NCI-H1436 (cell line): ENCODE results near the gene MYBPC1.
"Not testable (repeated sequence)": the region's sequence is repeated elsewhere in the genome, so short reads cannot be mapped to it uniquely, and the experiment has no call there.

ENCODE experiments used
- DNase-seq: peaks from one replicate; lab custom pipeline; 2025; lab: John Stamatoyannopoulos, UW

The MYBPC1 gene

GRCh38 chr12:101594700-101595099 lies at the start of gene MYBPC1:
MYBPC1 (plus strand) TSS chr12:101594971; CDS start chr12:101595071, 100 bp downstream.
- no peak for DNase-seq

GRCh38 chr12:101551362-101552114 lies 43.2 kb upstream of the MYBPC1 start:
- DNase-seq: no peak

DNA sequence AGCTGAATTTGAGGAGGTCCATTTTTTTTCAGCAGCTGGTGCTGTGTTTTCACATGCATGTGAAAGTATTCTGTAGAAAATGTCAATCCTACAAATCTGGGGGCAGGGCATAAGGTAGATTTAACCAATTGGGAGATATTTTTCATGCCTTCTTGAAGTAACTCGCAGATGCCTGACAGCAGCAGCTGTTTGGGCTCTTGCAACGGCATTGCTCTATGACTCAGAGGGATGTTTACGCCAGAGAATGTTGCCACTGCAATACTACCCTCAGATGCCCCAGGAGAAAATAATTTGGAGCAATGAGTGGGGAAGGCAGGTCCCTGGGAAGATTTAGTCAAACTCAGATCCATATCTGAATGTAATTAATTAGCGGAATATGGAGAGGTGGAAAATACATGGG lies 42.5 kb upstream of the MYBPC1 start:
- no peak for DNase-seq

GRCh38 chr12:101557094-101557493 lies 37.7 kb upstream of the MYBPC1 start:
- no peak for DNase-seq

GRCh38 chr12:101558726-101559125 lies 36.0 kb upstream of the MYBPC1 start:
- DNase-seq: not testable (repeated sequence)

DNA sequence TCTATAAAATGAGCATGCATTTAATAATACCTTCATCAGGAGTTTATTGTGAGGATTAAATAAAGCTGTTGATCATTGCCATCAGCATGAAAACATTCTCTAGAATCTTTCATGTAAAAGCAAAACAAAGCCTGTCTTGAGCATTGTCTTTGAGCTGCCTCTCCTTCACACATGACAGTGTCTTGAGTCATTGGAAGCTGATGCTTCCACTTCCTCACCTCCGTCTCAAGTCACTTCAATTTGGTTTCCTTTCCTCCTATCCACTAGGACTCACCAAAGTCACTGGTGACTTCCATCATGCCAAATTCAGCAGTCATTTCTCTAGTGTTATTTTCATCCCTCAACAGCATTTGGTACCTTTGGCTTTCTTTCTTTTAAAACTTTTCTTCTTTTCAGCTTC lies 31.6 kb upstream of the MYBPC1 start:
- DNase-seq: no peak

GRCh38 chr12:101564912-101565311 lies 29.9 kb upstream of the MYBPC1 start:
- DNase-seq: no peak

GRCh38 chr12:101566318-101566717 lies 28.5 kb upstream of the MYBPC1 start:
- no peak for DNase-seq

GRCh38 chr12:101567918-101568317 lies 26.9 kb upstream of the MYBPC1 start:
- no peak for DNase-seq

- DNase-seq: no peak
These were observed 24.7 kb upstream of the MYBPC1 start for GRCh38 chr12:101570047-101570446.

DNA sequence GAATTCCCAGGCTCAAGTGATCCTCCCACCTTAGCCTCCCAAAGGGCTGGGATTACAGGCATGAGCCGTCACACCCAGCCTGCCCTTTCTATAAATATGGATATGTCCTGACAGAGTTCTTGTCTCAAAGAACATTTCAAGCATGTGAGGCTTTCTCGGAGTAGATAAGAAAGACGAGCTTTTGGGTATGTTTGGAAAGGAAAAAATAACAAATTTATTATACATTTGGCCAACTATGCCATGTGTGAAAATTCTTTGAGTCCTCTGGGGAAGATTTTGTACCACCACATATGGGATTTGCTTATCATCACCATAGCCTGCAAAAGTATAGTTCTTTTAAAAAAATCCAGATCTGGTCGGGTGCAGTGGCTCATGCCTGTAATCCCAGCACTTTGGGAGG lies 23.7 kb upstream of the MYBPC1 start:
- no peak for DNase-seq

DNA sequence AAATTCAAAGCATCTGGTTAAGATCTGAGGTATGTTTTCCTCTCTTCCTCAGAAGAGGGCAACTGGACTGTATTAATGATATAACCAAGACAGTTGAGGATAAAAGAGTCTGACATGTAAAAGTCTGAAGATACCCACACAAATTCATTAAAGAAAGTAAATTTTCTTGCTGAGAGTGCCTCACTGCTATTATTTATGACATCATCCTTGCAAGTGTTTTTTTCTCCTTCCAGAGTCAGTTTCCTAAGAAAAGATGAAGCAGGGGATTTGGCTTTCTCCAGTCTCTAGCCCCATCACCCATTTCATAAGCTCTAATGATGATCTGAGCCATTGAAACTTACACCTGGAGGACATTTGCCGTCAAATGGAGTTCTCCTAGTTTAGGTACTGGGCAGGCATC lies 21.0 kb upstream of the MYBPC1 start:
- no peak for DNase-seq

GRCh38 chr12:101578417-101578816 lies 16.4 kb upstream of the MYBPC1 start:
- DNase-seq: no peak

GRCh38 chr12:101581190-101581589 lies 13.6 kb upstream of the MYBPC1 start:
- no peak for DNase-seq

DNA sequence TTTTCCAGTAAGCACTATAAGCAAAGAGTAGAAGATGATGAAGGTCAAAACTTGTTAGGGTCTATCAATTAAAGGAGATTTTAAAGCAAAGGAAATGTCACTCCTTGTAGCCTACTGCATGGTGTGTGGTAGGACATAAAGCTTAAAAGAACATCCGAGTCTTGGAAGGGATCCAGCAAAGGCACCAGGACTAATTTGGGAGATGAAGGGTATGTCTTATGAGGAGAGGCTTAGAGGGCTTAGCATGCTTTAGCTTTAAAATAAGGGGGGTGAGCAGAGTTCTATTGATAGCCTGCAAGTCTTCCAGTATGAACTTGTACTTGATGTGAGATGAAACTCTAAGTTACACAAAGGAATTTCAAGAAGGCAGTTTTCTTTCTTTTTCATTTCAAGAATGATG lies 11.8 kb upstream of the MYBPC1 start:
- no peak for DNase-seq

- DNase-seq: no peak
These were observed 4.4 kb upstream of the MYBPC1 start for GRCh38 chr12:101590383-101590782.

GRCh38 chr12:101591781-101592180 lies 3.0 kb upstream of the MYBPC1 start:
- no peak for DNase-seq

DNA sequence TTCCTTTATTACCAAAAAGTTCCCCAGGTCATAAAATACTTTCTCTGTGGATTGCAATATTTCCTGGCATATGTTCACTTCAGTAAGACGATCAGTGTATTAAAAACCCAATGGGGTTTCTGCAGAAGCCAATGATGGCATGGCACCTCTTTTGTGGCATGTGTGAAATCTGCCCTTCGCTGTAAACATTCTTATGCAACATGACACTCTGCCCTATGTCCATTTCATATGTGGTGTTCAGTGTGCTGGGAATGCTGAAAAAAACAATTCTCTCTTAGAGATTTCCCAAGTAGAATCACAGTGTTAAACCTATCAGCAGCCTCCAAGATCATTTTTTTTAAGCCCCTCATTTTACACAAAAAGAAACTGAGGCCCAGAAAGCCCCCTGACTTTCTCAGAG lies 2.3 kb upstream of the MYBPC1 start:
- no peak for DNase-seq

DNA sequence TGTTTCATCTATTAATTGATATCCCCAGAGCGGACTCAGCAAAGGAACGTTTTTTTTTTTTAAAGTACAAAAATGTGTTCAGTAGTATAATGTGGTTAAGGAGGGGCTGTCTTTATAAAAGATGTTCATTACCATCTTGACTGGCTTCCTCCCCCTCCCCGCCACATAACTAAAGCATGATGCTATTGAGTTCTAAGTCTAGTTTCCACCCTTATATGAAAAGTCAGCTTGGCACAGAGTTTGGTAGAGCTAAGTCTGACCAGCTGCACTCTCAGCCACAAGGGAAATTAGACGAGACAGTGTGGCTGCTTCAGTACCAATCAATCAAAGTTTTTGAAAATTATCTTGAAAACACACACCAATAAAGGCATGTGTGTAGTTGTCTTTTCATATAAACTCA lies 1.9 kb upstream of the MYBPC1 start:
- no peak for DNase-seq

DNA sequence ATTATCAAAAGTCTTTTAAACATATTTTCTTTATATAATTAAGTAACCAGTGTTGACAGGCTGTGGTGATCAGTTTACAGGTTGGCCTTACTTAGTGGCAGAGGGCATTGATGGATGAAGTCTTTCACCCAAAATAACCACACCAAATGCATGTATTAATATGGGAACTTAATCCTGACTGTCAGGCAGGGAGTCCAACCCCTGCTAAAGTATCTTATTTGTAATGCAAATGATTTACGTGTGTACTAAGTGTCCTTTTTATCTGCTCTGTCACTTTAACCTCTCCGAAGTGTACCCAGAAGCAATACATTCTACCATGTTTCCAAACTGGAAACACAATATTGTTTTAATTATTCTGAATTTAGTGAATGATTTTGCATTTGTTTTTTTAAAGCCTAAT lies 1.4 kb downstream of the MYBPC1 start:
- DNase-seq: no peak

DNA sequence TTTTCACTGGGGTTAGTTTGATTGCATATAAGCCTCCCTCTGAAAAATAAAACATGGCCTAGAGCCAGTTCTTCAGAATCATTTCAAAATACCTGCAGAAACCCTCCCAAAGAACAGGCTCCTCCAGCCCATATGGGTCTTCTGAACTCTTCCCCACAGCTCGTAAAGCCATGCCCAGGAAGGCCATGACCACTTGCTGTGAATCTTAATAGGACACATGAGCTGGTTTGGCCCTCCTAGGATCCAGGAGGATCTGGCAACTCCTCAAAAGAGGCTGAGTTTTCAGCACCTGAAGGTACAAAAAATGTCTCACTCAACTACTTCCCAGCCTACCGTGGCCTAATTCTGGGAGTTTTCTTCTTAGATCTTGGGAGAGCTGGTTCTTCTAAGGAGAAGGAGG lies 2.4 kb downstream of the MYBPC1 start:
- no peak for DNase-seq

GRCh38 chr12:101598483-101598882 lies 3.7 kb downstream of the MYBPC1 start:
- DNase-seq: no peak

- no peak for DNase-seq
These were observed 4.5 kb downstream of the MYBPC1 start for GRCh38 chr12:101599311-101599710.

- DNase-seq: no peak
These were observed 5.2 kb downstream of the MYBPC1 start for GRCh38 chr12:101599771-101600484.
